Right lobe of liver (tissue), 6 donors: ENCODE data around the gene FUCA2. TPM values are rescaled to one million over a fixed set of nuclear protein-coding genes. Genes with fewer than 3 reads are reported as not detected.

Source experiments
- ATAC-seq, 4 donors: fragments of 200-7000 bp; cut with Tn5 transposase; one replicate each; pipeline ENCODE4 v1.9.1; 2020; ENCODE audit warnings: mild to moderate bottlenecking in 4 of 4, moderate library complexity in 4 of 4
- DNase-seq, 3 donors: peaks; one replicate each; pipeline ENCODE4 v3.0.0-alpha.2; 2020
- H3K27ac ChIP-seq, 3 donors: fragments of 200-600 bp; one replicate each; pipeline ENCODE4 v1.8.0; 2022
- H3K27me3 ChIP-seq, 2 donors: fragments of 200-600 bp; one replicate each; pipeline ENCODE4 v1.8.0; 2022
- H3K36me3 ChIP-seq, 4 donors: fragments of 200-600 bp; sonication (generic) in 1 of 4; one replicate each; pipeline versions ENCODE4 v1.5.1 to v1.8.0; 2017 to 2022; ENCODE audit warnings: control low read depth in 1 of 4
- H3K4me1 ChIP-seq, 4 donors: fragments of 200-600 bp; sonication (generic) in 1 of 4; one replicate each; pipeline versions ENCODE4 v1.5.1 to v1.8.0; 2017 to 2022; ENCODE audit warnings: control low read depth in 1 of 4
- H3K4me3 ChIP-seq, 3 donors: fragments of 200-600 bp; one replicate each; pipeline ENCODE4 v1.8.0; 2022
- H3K9me3 ChIP-seq, 4 donors: fragments of 200-600 bp; sonication (generic) in 1 of 4; one replicate each; pipeline versions ENCODE4 v1.5.1 to v1.8.0; 2017 to 2022; ENCODE audit warnings: control low read depth in 1 of 4
- CTCF ChIP-seq, 4 donors: fragments of 200-600 bp in 3 of 4; fragments of 450-650 bp in 1 of 4; IDR thresholded peaks; one replicate each; pipeline versions ENCODE4 v1.5.1 to v1.8.0; 2016 to 2022; ENCODE audit warnings: antibody characterized with exemption in 4 of 4, mild to moderate bottlenecking in 2 of 4
- POLR2A ChIP-seq: fragments of 450-650 bp; IDR thresholded peaks from one replicate; pipeline ENCODE4 v1.6.1; 2017; ENCODE audit warnings: antibody characterized with exemption, mild to moderate bottlenecking
- WGBS: methylation state at CpG from one replicate; pipeline ENCODE4 v1.1.6; 2018; ENCODE audit warnings: low coverage, low lambda C conversion rate; ENCODE audit not compliant: insufficient coverage; ENCODE audit errors: missing lambda C conversion rate; 5-methylcytosine and 5-hydroxymethylcytosine counted together
- intact Hi-C, 2 donors: fragments of 100-400 bp; cut with DNase I; formaldehyde crosslinking; loops; one replicate each; pipeline versions ENCODE4 v1.11.2 to v1.14.1; 2022
- total RNA-seq, 6 experiments: library from RNA; depleted of rRNA in 2 of 6; stranded (reverse); fragments of >200 nt in 2 of 6; fragmentation: NEBNext Ultra II Directional in 3 of 6; extraction: Animal tissue kit (Norgen Biotek cat#: 25700) in 3 of 6; gene quantifications; one replicate each; pipeline versions ENCODE4 v1.1.0 to v1.2.4, GENCODE V29; 2016 to 2023
- donor health status: DM: no; HTN: yes; CAD: no.
- donor health status: DM: no; HTN: no; CAD: no.
- donor health status: DM: no; HTN: no; CAD: no.
- donor health status: DM: no; HTN: yes; CAD: no.
- donor health status: DM: no; HTN: yes; CAD: no.

FUCA2 gene
- total RNA-seq, 6 experiments from 2014 or later, result 28.6 to 58.7 (median 35.1) TPM

GRCh38 chr6:143507358-143508145 is 4.0 kb downstream of the FUCA2 start:
- Histone ChIP-seq H3K36me3 (peaks cover 0 to 23% (median 2%) of the 10 kb centered on the region in 4 donors), H3K4me1 (peaks cover 0 to 18% (median 5%) of the 10 kb centered on the region in 4 donors), H3K9me3 (no peaks in the 10 kb centered on the region), H3K4me3 (no peak overlapping the region), H3K27ac (no peak overlapping the region), H3K27me3 (no peaks in the 10 kb centered on the region)
- ATAC-seq (no peak), DNase-seq (no peak)
- WGBS, result 98% methylated on average over 6 of the region's 6 CpGs
- TF ChIP-seq CTCF (IDR thresholded peaks at IDR 0.05) (no peak), POLR2A (no peak)
- intact Hi-C loops, result no loop called here

GRCh38 chr6:143506620-143507019 is 4.9 kb downstream of the FUCA2 start:
- Histone ChIP-seq H3K27ac (no peak overlapping the region), H3K4me1 (peaks cover 0 to 14% (median 3%) of the 10 kb centered on the region in 4 donors), H3K36me3 (peaks cover 0 to 27% (median 2%) of the 10 kb centered on the region in 4 donors), H3K4me3 (no peak overlapping the region), H3K27me3 (no peaks in the 10 kb centered on the region), H3K9me3 (no peaks in the 10 kb centered on the region)
- 65% methylated on average over 2 of the region's 2 CpGs for WGBS
- ATAC-seq (no peak), DNase-seq (no peak)
- intact Hi-C loops, result no loop called here
- no peak for TF ChIP-seq CTCF (IDR thresholded peaks at IDR 0.05)
- TF ChIP-seq POLR2A, result no peak

- ATAC-seq (no peak), DNase-seq (no peak)
- H3K4me3 ChIP-seq, result no peak overlapping the region
- no peak overlapping the region for H3K27ac ChIP-seq
- no peaks in the 10 kb centered on the region for H3K9me3 ChIP-seq
- H3K27me3 ChIP-seq, result no peaks in the 10 kb centered on the region
- H3K4me1 ChIP-seq, result peaks cover 0 to 14% (median 3%) of the 10 kb centered on the region in 4 donors
- intact Hi-C loops, result no loop called here
- WGBS, result 96% methylated on average over 6 of the region's 6 CpGs
- peaks cover 0 to 30% (median 2%) of the 10 kb centered on the region in 4 donors for H3K36me3 ChIP-seq
- TF ChIP-seq CTCF (IDR thresholded peaks at IDR 0.05) (no peak), POLR2A (no peak)
Observed at GRCh38 chr6:143506199-143506598, 5.3 kb downstream of the FUCA2 start.

GRCh38 chr6:143505537-143505936 is 6.0 kb downstream of the FUCA2 start:
- Histone ChIP-seq H3K4me1 (peaks cover 0 to 9% (median 3%) of the 10 kb centered on the region in 4 donors), H3K27ac (no peak overlapping the region), H3K9me3 (no peaks in the 10 kb centered on the region), H3K4me3 (no peak overlapping the region), H3K36me3 (peaks cover 0 to 36% (median 2%) of the 10 kb centered on the region in 4 donors), H3K27me3 (no peaks in the 10 kb centered on the region)
- intact Hi-C loops, result no loop called here
- 91% methylated on average over 2 of the region's 2 CpGs for WGBS
- no peak for TF ChIP-seq CTCF (IDR thresholded peaks at IDR 0.05)
- TF ChIP-seq POLR2A, result no peak
- no peak for ATAC-seq
- no peak for DNase-seq
